Fibroblast of the aortic adventitia (primary cell): ENCODE measurements around the gene KIF26B. TPM values are rescaled to one million over a fixed set of nuclear protein-coding genes. Genes with fewer than 3 reads are reported as not detected.

Source experiments
- DNase-seq: peaks from one replicate; pipeline ENCODE4 v3.0.0-alpha.2; 2010; ENCODE audit warnings: low read depth
- H3K4me3 ChIP-seq: 2 replicates; pipeline ENCODE4 v1.5.1; 2011; ENCODE audit warnings: low read depth, mild to moderate bottlenecking, control low read depth, low read length, moderate library complexity
- total RNA-seq: library from RNA; depleted of rRNA; stranded (reverse); fragments of >200 nt; gene quantifications from 2 replicates; pipeline ENCODE4 v1.2.3, GENCODE V29; 2012; ENCODE audit warnings: low replicate concordance
- TF ChIP-seq, protein P1 (sequence below): IDR thresholded peaks from 2 replicates; pipeline ENCODE4 v1.5.1; 2011; ENCODE audit warnings: mild to moderate bottlenecking, low read length, control low read depth, inconsistent platforms; ENCODE audit not compliant: insufficient read depth

KIF26B gene
- total RNA-seq, 1 donor = 4.6 TPM

DNA sequence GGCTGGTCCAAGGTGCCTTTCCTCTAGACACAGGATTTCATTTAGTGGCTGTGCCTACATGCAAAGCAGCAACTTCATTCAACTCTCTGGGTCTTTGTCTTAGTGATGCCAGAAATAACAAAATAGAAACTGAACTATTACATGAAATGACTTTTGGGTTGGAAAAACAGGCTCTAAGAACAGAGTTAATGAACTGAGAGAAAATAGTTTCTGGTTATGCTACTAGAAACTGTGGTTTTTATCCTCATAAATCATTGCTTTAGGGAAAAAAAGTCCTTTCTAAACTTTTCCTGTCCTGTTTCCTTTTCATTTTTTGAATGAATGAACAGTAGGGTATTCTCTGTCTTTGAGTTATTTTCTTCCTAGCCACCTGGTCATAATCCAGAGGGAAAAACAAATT lies 424.0 kb downstream of the KIF26B start:
- TF ChIP-seq, protein P1, sequence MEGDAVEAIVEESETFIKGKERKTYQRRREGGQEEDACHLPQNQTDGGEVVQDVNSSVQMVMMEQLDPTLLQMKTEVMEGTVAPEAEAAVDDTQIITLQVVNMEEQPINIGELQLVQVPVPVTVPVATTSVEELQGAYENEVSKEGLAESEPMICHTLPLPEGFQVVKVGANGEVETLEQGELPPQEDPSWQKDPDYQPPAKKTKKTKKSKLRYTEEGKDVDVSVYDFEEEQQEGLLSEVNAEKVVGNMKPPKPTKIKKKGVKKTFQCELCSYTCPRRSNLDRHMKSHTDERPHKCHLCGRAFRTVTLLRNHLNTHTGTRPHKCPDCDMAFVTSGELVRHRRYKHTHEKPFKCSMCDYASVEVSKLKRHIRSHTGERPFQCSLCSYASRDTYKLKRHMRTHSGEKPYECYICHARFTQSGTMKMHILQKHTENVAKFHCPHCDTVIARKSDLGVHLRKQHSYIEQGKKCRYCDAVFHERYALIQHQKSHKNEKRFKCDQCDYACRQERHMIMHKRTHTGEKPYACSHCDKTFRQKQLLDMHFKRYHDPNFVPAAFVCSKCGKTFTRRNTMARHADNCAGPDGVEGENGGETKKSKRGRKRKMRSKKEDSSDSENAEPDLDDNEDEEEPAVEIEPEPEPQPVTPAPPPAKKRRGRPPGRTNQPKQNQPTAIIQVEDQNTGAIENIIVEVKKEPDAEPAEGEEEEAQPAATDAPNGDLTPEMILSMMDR = no peak
- no peak for DNase-seq
- no peak overlapping the region for H3K4me3 ChIP-seq

GRCh38 chr1:245579881-245580280 lies 425.1 kb downstream of the KIF26B start:
- TF ChIP-seq, protein P1 = no peak
- no peak overlapping the region for H3K4me3 ChIP-seq

GRCh38 chr1:245580651-245581050 lies 425.9 kb downstream of the KIF26B start:
- no peak for DNase-seq
- TF ChIP-seq, protein P1 = no peak
- no peak overlapping the region for H3K4me3 ChIP-seq

More at GRCh38 chr1:245579881-245580280, 425.1 kb downstream of the KIF26B start:
- no peak for DNase-seq

- DNase-seq = no peak
- TF ChIP-seq, protein P1 = no peak
- no peak overlapping the region for H3K4me3 ChIP-seq
Measured at GRCh38 chr1:245582026-245582425, 427.2 kb downstream of the KIF26B start.

GRCh38 chr1:245583081-245583480 lies 428.3 kb downstream of the KIF26B start:
- no peak for DNase-seq

GRCh38 chr1:245583575-245584330 lies 429.0 kb downstream of the KIF26B start:
- no peak overlapping the region for H3K4me3 ChIP-seq
- TF ChIP-seq, protein P1 = no peak
- peak; percentile 28 for DNase-seq

More at GRCh38 chr1:245583081-245583480, 428.3 kb downstream of the KIF26B start:
- H3K4me3 ChIP-seq = no peak overlapping the region
- TF ChIP-seq, protein P1 = no peak
